ENCODE data around the gene FBXL4.

FBXL4 gene

GRCh38 chr6:98877250-98877649 lies 70.5 kb downstream of the FBXL4 start:
- DNase-seq = no peak

GRCh38 chr6:98875375-98875774 lies 72.4 kb downstream of the FBXL4 start:
- no peak for DNase-seq

- no peak for DNase-seq
Observed at GRCh38 chr6:98871821-98872220, 75.9 kb downstream of the FBXL4 start.

GRCh38 chr6:98871057-98871456 lies 76.7 kb downstream of the FBXL4 start:
- no peak for DNase-seq

DNA sequence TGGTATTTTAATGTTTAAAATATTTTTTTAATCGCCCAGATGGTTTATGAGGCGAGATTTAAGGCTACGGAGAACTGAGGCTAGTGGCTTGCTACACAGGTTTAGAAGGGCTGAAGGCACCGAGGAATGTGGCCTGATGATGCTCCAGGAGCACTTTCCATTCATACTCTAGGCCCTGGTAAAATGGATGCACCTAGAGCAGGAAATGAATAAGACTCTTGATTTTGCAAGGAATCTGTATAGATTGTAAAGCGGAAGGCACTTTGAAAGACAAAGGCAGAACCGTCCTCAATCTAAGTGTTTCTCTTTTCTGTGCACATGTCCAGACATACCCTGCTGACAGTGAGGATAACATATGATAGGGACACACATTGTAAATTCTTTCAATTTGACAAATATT lies 83.2 kb downstream of the FBXL4 start:
- no peak for DNase-seq

DNA sequence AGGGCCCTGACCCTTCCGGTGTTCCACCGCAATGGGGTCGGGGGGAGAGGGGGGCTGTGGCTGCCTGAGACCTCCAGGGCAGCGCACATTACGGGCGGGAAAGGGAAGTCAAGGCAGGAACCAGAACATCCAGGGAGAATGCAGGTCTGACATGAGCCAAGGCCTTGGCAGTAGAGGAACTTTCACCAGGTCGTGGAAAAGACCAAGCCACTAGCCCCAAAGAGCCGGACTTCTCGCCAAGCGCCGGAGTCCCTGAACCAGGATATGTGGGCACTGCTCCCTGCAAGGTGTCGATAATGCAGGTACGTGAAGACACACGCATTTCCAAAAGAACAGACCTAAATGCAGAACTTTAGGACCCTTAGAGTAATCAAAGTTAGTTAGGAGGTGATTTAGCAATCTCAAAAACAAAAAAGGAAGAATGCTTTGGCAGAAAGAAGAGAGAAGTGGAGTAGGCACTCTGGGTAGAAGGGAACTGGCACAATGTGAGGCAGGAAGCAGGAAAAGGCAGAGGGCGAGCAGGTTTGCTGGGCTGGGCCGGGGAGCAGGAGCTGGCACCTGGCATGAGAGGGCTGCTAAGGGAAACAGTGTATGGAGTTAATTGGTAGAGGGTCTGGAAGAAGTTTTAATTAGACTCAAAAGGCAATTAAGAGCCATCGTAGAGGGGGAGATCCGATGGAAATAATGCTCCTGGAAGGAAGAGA lies 99.1 kb downstream of the FBXL4 start:
- no peak for DNase-seq

GRCh38 chr6:98847779-98848538 lies 99.8 kb downstream of the FBXL4 start:
- DNase-seq = no peak

GRCh38 chr6:98847416-98847778 lies 100.3 kb downstream of the FBXL4 start:
- no peak for DNase-seq

DNA sequence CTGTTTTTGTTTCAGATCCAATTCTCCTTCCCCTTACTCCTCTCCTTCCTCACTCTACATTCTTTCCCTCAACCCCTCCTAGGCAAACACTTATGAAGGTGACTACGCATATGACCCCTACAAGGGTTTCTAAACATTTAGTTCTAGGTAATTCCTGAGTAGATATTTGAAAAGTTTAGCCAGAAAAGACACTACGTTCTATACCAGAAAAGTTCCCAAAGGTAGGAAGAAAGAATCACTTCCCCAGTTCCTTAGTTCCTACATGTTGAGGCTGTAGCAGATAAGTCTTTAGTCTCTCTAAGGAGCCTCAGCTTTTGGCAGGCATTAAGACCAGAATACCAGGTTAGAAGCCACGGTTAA lies 101.7 kb downstream of the FBXL4 start:
- no peak for DNase-seq

DNA sequence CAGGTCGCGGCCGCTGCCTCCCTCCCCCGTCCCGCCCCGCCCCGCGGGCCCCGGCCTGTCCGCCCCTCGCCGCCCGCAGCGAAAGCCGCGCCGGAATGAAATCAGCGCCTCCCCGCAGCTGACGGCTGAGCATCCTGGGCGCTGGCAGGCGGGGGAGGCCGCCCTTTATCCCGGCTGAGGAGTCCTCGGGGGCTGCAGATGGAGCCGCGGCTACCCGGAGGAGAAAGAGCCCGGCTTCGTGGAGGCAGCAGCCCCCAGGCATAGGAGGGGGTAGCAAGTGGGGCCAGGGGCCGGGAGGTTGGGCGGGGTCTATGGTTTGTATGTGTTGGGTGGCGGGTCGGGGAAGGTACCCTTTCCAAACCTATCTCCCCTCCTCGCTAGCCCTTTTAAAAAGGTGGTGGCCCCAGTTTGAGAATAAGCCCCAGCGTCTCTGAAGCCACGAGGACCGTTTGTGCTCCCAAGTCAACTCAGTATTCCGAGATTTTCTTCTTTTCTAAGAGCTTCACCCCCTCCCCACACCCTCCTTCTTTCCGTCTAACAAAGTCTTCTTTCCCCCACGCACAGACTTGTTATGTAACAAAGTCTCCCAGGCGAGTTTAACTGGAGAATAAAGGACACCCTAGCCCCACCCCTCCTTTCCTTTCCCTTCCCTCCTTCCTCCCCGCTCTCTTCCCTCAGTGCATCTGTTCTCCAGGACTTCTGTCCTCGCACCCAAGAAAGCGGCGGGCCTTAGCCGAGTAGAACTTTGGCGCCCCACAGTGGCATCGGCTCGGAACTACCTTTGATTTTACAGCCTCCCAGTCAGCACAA lies 102.3 kb downstream of the FBXL4 start:
- peak in 4 of 5 experiments; percentile 30 to 62 (median 49) for DNase-seq

DNA sequence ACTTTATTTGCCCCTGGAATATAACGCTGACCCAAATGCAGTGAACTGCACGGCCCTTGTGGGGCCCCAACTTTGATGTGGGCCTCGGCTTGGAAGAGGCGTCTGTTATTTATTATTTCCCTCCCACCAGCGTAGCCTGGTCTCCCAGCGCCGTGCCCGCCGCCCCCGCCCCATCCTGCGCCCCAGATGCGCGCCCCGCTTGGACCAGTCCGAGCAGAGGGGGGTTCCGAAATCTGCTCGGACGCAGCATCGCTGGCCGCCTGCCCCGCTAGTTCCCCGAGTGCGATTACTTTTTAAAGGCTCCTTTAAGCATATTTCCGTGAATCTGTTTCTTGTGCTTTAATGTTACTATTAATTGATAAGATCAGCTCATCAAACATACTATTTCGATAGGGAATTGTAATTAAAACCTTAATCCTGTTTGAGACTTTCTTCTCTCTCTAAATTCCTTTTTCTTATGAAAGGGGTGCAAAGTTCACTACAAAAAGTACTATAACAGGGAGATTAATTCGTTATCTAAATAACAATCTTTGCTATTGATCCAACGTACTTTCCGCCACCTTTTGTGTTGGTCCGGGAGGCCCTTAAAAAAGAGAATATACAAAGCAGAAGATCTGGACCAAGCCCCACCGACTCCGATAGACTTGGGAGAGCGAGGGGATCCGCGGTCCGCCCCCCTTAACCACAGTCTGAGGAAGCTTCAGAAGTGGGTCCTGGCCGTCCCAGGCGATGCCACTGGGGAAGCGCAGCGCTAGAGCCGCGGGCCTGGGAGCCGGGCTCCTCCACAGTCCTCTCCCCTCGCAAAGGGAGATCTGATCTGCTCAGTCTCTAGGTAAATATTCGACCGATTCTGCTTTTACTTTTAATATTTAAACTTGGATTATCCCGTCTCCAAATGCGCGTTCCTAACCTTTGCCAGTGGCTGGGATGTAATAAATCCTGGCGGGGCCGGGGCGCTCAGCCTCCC lies 103.2 kb downstream of the FBXL4 start:
- no peak for DNase-seq

DNA sequence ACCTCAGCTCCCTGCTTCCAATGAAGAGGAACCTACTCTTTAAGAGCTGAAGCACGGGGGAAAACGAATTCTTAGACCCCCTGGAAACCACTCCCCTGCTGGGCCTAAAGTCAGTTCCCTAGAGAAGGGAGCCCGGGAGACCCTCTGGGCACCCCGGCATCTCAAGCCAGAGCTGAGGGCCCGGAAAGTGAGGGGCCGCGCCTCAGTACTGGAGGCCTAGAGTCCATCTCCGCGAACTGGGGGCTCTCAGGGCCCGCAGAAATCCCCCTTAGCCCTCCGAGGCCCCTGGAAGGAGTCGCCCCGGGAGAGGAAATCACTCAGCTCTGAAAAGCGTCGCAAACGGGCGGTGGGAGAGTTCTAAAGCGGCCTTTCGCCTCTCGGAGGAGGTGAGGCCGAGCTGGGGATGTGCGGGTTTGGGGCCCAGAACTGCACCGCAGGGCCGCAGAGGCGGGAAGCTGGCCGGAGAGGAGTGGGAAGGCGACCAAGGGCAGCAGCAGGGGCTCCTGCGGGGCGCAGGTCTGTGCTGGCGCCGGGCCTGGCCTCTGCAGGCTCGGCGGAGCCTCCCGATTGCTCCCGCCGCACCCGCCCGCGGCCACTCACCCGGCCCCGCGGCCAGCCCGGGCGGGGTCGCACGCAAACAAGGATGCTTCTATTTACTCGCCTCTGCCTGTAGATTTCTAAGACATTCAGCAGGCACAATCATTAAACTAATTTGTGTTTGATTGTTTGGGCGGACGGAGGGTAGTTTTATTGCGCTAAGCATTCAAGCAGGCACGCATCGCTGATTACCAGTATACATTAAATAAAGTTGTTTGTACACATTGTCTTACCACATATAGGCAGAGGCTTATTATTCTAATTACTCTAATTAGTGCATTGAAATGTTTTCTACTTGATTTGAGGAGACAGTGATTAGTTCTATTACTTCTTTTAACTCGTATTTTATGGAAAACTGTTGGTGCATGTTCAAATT lies 104.2 kb downstream of the FBXL4 start:
- no peak for DNase-seq

- no peak for DNase-seq
Observed at GRCh38 chr6:98842342-98843180, 105.2 kb downstream of the FBXL4 start.

GRCh38 chr6:98841621-98842341 lies 106.0 kb downstream of the FBXL4 start:
- no peak for DNase-seq

DNA sequence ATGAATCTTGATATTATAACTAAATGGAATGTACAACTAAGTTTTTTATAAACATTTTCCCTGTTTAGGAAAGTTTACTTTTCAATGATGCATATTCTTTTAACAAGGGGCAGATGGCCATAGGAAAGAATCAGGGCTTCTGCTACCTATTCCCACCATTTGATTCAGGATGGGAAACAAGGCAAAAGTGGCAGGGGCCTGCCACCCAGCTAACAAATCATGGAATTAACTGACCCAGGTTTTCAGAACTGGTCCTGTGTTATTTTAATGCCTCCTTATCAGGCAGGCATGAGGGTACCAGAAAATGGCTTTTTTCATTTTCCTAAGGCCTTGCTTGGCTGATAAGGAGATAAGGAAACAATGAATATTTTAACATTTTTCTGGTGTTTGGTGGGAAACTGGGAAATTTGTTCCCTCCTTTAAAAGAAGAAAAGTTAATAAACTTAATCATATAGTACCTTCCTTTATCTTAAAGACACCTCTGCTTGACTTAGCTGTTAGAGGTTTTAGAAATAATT lies 106.7 kb downstream of the FBXL4 start:
- no peak for DNase-seq

- no peak for DNase-seq
Observed at GRCh38 chr6:98840385-98840784, 107.4 kb downstream of the FBXL4 start.

- DNase-seq = no peak
Observed at GRCh38 chr6:98839781-98840361, 107.9 kb downstream of the FBXL4 start.

- DNase-seq = no peak
Observed at GRCh38 chr6:98838975-98839374, 108.8 kb downstream of the FBXL4 start.

GRCh38 chr6:98838032-98838431 lies 109.7 kb downstream of the FBXL4 start:
- no peak for DNase-seq
